Measurements from ENCODE around the gene CLP1. TPM values are rescaled to one million over a fixed set of nuclear protein-coding genes. Genes with fewer than 3 reads are reported as not detected.
"Not testable (repeated sequence)": the region's sequence is repeated elsewhere in the genome, so short reads cannot be mapped to it uniquely, and the experiment has no call there.

The CLP1 gene
- total RNA-seq, 3 donors from 2014 or later (not counting 1 experiment from before 2014, with no cell fraction given) = 18.5 to 23.1 (median 22.8) TPM

GRCh38 chr11:57680552-57680874, 23.0 kb downstream of the CLP1 start:
- ATAC-seq (no peak), DNase-seq (no peak)
- Mint-ChIP-seq H3K4me1 (peaks cover 40 to 54% of the 10 kb centered on the region in 2 donors), H3K9me3 (no peaks in the 10 kb centered on the region), H3K27me3 (ENCODE audit: low read depth in 2 of 2) (no peaks in the 10 kb centered on the region), H3K4me3 (no peak overlapping the region), H3K27ac (peak overlapping the region; percentile 52 to 60), H3K36me3 (peaks cover 15% of the 10 kb centered on the region)
- WGBS (ENCODE audit: insufficient coverage) = 100% methylated on average over 1 of the region's 2 CpGs
- Histone ChIP-seq H3K27ac (ENCODE audit: low read length) (no peak overlapping the region), H3K4me1 (ENCODE audit: control insufficient read depth, insufficient read depth, low read length) (peaks cover 4% of the 10 kb centered on the region), H3K27me3 (ENCODE audit: control insufficient read depth, insufficient read depth, low read length) (no peaks in the 10 kb centered on the region), H3K36me3 (ENCODE audit: control insufficient read depth, insufficient read depth, low read length) (peaks cover 63% of the 10 kb centered on the region), H3K9me3 (ENCODE audit: control insufficient read depth, insufficient read depth, low read length) (no peaks in the 10 kb centered on the region), H3K4me3 (ENCODE audit: low read length) (no peak overlapping the region)
- TF ChIP-seq, protein P1, sequence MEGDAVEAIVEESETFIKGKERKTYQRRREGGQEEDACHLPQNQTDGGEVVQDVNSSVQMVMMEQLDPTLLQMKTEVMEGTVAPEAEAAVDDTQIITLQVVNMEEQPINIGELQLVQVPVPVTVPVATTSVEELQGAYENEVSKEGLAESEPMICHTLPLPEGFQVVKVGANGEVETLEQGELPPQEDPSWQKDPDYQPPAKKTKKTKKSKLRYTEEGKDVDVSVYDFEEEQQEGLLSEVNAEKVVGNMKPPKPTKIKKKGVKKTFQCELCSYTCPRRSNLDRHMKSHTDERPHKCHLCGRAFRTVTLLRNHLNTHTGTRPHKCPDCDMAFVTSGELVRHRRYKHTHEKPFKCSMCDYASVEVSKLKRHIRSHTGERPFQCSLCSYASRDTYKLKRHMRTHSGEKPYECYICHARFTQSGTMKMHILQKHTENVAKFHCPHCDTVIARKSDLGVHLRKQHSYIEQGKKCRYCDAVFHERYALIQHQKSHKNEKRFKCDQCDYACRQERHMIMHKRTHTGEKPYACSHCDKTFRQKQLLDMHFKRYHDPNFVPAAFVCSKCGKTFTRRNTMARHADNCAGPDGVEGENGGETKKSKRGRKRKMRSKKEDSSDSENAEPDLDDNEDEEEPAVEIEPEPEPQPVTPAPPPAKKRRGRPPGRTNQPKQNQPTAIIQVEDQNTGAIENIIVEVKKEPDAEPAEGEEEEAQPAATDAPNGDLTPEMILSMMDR (IDR thresholded peaks at IDR 0.05) = no peak
- intact Hi-C loops (cut with micrococcal nuclease) = no loop called here

DNA sequence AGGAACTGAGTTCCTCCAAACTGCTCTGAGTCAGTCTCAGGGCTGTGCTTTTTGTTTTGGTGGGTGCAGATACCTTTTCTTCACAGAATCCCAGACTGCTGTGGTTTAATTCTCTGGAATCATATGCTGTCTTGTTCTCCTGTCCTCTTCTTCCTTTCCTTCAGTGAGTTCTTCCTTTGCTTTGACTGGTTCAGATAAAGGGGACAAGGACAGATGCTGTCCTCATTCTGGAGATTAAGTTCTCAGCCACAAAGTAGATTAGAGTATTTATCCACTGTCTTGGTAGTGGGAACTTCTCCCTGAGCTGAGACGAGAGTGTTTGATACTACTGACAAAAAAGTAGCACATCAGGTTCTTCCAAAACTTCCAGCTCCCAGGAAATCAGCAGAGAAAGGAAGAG, 23.6 kb downstream of the CLP1 start:
- intact Hi-C loops (cut with micrococcal nuclease) = no loop called here
- no peaks in the 10 kb centered on the region for H3K9me3 Mint-ChIP-seq
- H3K36me3 Mint-ChIP-seq = peaks cover 15% of the 10 kb centered on the region
- peaks cover 57% of the 10 kb centered on the region for H3K36me3 ChIP-seq (ENCODE audit: control insufficient read depth, insufficient read depth, low read length)
- H3K27me3 ChIP-seq (ENCODE audit: control insufficient read depth, insufficient read depth, low read length) = no peaks in the 10 kb centered on the region
- H3K9me3 ChIP-seq (ENCODE audit: control insufficient read depth, insufficient read depth, low read length) = no peaks in the 10 kb centered on the region
- H3K4me3 ChIP-seq (ENCODE audit: low read length) = no peak overlapping the region
- ATAC-seq = no peak
- H3K4me1 ChIP-seq (ENCODE audit: control insufficient read depth, insufficient read depth, low read length) = peaks cover 4% of the 10 kb centered on the region
- TF ChIP-seq, protein P1 (IDR thresholded peaks at IDR 0.05) = no peak
- peaks cover 33 to 47% of the 10 kb centered on the region in 2 donors for H3K4me1 Mint-ChIP-seq
- peak overlapping the region; percentile 52 to 60 for H3K27ac Mint-ChIP-seq
- H3K27me3 Mint-ChIP-seq (ENCODE audit: low read depth in 2 of 2) = no peaks in the 10 kb centered on the region
- no peak overlapping the region for H3K4me3 Mint-ChIP-seq
- no peak for DNase-seq
- no peak overlapping the region for H3K27ac ChIP-seq (ENCODE audit: low read length)
- 80% methylated on average over 1 of the region's 1 CpG for WGBS (ENCODE audit: insufficient coverage)

DNA sequence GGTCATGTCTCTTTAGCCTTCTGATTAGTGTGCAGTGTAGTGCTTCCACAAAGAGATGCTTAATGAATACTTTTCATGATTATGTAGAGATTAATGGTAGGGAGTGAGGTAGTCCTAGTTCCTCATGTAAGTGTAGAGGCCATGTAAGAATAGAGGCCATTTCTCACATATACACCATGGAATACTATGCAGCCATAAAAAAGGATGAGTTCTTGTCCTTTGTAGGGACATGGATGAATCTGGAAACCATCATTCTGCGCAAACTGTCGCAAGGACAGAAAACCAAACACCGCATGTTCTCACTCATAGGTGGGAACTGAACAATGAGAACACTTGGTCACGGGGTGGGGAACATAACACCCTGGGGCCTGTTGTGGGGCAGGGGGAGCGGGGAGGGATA, 32.9 kb downstream of the CLP1 start:
- H3K9me3 ChIP-seq (ENCODE audit: control insufficient read depth, insufficient read depth, low read length); H3K4me3 ChIP-seq (ENCODE audit: low read length); H3K27ac ChIP-seq (ENCODE audit: low read length); H3K4me1 ChIP-seq (ENCODE audit: control insufficient read depth, insufficient read depth, low read length); H3K9me3 Mint-ChIP-seq; H3K4me1 Mint-ChIP-seq; DNase-seq; ATAC-seq; H3K27ac Mint-ChIP-seq; H3K36me3 Mint-ChIP-seq; H3K27me3 Mint-ChIP-seq (ENCODE audit: low read depth in 2 of 2); H3K4me3 Mint-ChIP-seq; intact Hi-C loops (cut with micrococcal nuclease); H3K27me3 ChIP-seq (ENCODE audit: control insufficient read depth, insufficient read depth, low read length): not testable (repeated sequence)
- 99% methylated on average over 4 of the region's 5 CpGs for WGBS (ENCODE audit: insufficient coverage)
- peaks cover 67% of the 10 kb centered on the region for H3K36me3 ChIP-seq (ENCODE audit: control insufficient read depth, insufficient read depth, low read length)

DNA sequence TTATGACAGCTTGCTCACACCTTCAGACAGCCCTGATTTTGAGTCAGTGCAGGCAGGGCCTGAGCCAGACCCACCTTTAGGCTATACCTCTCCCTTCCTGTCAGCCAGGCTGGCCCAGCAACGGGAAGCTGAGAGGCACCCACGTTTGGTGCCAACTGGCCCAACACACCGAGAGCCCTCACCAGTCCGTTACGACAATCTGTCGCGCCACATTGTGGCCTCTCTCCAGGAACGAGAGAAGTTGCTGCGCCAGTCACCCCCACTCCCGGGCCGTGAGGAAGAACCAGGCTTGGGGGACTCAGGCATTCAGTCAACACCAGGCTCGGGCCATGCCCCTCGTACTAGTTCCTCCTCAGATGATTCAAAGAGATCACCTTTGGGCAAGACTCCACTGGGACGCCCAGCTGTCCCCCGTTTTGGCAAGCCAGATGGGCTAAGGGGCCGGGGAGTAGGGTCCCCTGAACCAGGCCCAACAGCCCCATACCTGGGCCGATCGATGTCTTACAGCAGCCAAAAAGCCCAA, 41.3 kb downstream of the CLP1 start:
- Mint-ChIP-seq H3K9me3 (no peaks in the 10 kb centered on the region), H3K27me3 (ENCODE audit: low read depth in 2 of 2) (no peaks in the 10 kb centered on the region), H3K27ac (peak overlapping the region in 1 of 2 donors; percentile 36), H3K4me1 (no peaks in the 10 kb centered on the region), H3K4me3 (no peak overlapping the region), H3K36me3 (peaks cover 15% of the 10 kb centered on the region)
- Histone ChIP-seq H3K27me3 (ENCODE audit: control insufficient read depth, insufficient read depth, low read length) (no peaks in the 10 kb centered on the region), H3K4me1 (ENCODE audit: control insufficient read depth, insufficient read depth, low read length) (no peaks in the 10 kb centered on the region), H3K4me3 (ENCODE audit: low read length) (no peak overlapping the region), H3K9me3 (ENCODE audit: control insufficient read depth, insufficient read depth, low read length) (no peaks in the 10 kb centered on the region), H3K27ac (ENCODE audit: low read length) (no peak overlapping the region), H3K36me3 (ENCODE audit: control insufficient read depth, insufficient read depth, low read length) (peaks cover 64% of the 10 kb centered on the region)
- WGBS (ENCODE audit: insufficient coverage) = 97% methylated on average over 18 of the region's 18 CpGs
- DNase-seq (no peak), ATAC-seq (no peak)
- intact Hi-C loops (cut with micrococcal nuclease) = no loop called here
- TF ChIP-seq, protein P1 (IDR thresholded peaks at IDR 0.05) = no peak
